Adrenal gland (tissue), 5 donors: ENCODE data around the gene VPS13D.

Experiments used
- CTCF ChIP-seq, 6 experiments: fragments of 450-650 bp in 4 of 6; fragments of 200-600 bp in 2 of 6; sonication (generic) in 1 of 6; IDR thresholded peaks; 1 replicate in 5 of 6; 2 replicates in 1 of 6; pipeline versions ENCODE4 v1.5.1 to v1.8.0; 2016 to 2021; ENCODE audit warnings: antibody characterized with exemption in 6 of 6, mild to moderate bottlenecking in 2 of 6, moderate library complexity in 1 of 6
- POLR2A ChIP-seq, 2 donors: fragments of 450-650 bp; IDR thresholded peaks; one replicate each; pipeline ENCODE4 v1.6.1; 2017; ENCODE audit warnings: antibody characterized with exemption in 2 of 2, mild to moderate bottlenecking in 2 of 2, moderate library complexity in 1 of 2
- donor health status: DM: no; HTN: no; CAD: no.

- TF ChIP-seq CTCF (IDR thresholded peaks at IDR 0.05) (no peak), POLR2A (IDR thresholded peaks at IDR 0.05) (no peak)
These were observed 110.1 kb downstream of the VPS13D start for GRCh38 chr1:12339811-12340543.
